Measurements from ENCODE around the gene ALG8. TPM values are rescaled to one million over a fixed set of nuclear protein-coding genes. Genes with fewer than 3 reads are reported as not detected.
A peak's percentile ranks its signal among the peaks of the same experiment; 100 is the strongest.
"Not testable (repeated sequence)": the region's sequence is repeated elsewhere in the genome, so short reads cannot be mapped to it uniquely, and the experiment has no call there.

ALG8 gene
- total RNA-seq: 29.4 and 31.4 TPM in 2 replicates

GRCh38 chr11:78139422-78140391 is at the start of gene ALG8:
Gene ALG8, minus strand, starts transcription at chr11:78139626. Its CDS starts 38 bp downstream, at chr11:78139588.
- DNase-seq (ENCODE audit: low read depth, low spot score): peak; percentile 81

- peak; percentile 94 for DNase-seq (ENCODE audit: low read depth, low spot score)
These were observed 49.1 kb upstream of the ALG8 start, which contains the start of the genes KCTD21 and USP35 for GRCh38 chr11:78188286-78189173. Gene KCTD21, minus strand, starts transcription at chr11:78188626. Its CDS starts 14,072 bp downstream, at chr11:78174554. Gene USP35, plus strand, starts transcription at chr11:78188919. Its CDS starts 7,327 bp downstream, at chr11:78196246.

- DNase-seq (ENCODE audit: low read depth, low spot score): no peak
These were observed 48.2 kb upstream of the ALG8 start for GRCh38 chr11:78187366-78188285.

DNA sequence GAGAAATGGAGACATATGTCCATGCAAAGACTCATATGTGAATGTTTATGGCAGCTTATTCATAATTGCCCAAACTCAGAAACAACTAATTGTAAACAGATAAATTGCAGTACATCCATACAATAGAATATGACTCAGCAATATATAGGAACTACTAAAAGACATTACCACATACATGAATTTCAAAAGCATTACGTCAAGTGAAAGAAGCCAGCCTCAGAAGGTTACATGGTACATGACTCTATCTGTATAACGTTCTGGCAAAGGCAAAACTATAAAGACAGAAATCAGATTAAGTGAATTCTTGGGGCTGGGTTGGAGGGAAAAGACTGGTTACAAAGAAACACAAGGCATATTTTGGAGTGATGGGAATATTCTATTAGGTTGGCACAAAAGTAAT is 41.8 kb upstream of the ALG8 start:
- no peak for DNase-seq (ENCODE audit: low read depth, low spot score)

DNA sequence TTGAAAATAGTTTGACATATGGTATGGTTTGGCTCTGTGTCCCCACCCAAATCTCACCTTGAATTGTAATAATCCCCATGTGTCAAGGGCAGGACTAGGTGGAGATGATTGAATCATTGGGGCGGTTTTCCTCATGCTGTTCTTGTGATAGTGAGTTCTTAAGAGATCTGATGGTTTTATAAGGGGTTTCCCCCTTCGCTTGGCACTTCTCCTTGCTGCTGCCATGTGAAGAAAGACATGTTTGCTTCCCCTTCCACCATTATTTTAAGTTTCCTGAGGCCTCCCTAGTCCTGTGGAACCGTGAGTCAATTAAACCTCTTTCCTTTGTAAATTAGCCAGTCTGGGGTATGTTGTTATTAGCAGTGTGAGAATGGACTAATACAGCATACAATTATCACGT is 41.3 kb upstream of the ALG8 start:
- no peak for DNase-seq (ENCODE audit: low read depth, low spot score)

- no peak for DNase-seq (ENCODE audit: low read depth, low spot score)
These were observed 40.1 kb upstream of the ALG8 start for GRCh38 chr11:78179459-78180071.

DNA sequence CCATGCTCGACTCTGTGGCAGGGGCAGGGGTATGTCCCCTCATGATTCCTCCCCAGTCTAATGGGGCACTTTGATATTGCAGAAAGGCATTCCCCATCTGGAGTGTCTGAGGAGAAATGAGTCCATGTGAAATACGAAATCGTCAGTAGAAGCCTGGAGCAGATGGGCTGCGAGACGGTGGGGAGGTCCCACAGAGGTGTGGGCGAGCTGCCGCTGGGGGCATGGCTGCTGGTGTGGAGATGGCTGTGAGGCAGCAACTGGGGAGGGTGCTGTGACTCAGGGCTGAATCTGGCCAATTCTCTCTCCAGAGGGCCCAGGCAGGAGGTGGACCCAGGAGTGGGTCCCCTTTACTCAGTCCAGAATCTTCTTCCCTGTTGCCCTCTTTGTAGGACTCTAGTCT is 37.8 kb upstream of the ALG8 start:
- no peak for DNase-seq (ENCODE audit: low read depth, low spot score)

- DNase-seq (ENCODE audit: low read depth, low spot score): no peak
These were observed 37.2 kb upstream of the ALG8 start for GRCh38 chr11:78176605-78177141.

DNA sequence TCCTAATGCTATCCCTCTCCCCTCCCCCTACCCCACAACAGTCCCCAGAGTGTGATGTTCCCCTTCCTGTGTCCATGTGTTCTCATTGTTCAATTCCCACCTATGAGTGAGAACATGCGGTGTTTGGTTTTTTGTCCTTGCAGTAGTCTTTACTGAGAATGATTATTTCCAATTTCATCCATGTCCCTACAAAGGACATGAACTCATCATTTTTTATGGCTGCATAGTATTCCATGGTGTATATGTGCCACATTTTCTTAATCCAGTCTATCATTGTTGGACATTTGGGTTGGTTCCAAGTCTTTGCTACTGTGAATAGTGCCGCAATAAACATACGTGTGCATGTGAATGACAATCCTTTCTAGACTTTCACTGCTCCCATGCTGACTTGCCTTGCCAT is 36.4 kb upstream of the ALG8 start:
- not testable (repeated sequence) for DNase-seq (ENCODE audit: low read depth, low spot score)

- DNase-seq (ENCODE audit: low read depth, low spot score): no peak
These were observed 32.5 kb upstream of the ALG8 start for GRCh38 chr11:78171951-78172350.

DNA sequence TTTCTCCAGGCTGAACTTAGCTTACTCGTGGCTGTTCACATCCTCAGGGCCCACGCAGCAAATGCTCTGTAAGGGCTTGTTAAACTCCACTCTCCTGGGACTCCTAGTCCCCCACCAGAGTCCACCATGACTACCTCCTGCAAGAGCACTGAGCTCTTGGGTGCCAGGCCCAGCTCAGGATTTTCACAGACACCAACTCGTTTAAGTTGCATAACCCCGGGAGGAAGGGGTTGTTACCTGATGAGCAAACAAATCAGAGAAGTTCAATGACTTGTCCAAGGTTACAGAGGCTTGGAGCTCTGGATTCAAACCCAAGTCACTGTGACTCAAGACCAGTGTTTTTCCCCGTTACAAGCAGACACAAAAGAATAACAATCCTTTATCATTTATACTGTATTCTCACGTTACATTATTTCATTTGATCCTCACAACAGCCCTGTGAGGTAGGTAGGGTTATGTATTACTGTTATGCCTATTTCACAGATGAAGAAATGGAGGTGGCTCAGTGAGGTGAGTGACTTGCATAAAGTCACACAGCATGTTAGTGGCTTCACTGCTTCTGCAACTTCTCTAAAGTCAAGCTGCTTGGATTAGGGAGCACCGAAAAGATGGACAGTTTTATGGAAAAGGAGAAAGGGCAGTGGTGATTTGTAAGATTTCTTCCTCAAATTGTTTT is 31.6 kb upstream of the ALG8 start:
- DNase-seq (ENCODE audit: low read depth, low spot score): no peak

- no peak for DNase-seq (ENCODE audit: low read depth, low spot score)
These were observed 31.0 kb upstream of the ALG8 start for GRCh38 chr11:78170413-78170812.

DNA sequence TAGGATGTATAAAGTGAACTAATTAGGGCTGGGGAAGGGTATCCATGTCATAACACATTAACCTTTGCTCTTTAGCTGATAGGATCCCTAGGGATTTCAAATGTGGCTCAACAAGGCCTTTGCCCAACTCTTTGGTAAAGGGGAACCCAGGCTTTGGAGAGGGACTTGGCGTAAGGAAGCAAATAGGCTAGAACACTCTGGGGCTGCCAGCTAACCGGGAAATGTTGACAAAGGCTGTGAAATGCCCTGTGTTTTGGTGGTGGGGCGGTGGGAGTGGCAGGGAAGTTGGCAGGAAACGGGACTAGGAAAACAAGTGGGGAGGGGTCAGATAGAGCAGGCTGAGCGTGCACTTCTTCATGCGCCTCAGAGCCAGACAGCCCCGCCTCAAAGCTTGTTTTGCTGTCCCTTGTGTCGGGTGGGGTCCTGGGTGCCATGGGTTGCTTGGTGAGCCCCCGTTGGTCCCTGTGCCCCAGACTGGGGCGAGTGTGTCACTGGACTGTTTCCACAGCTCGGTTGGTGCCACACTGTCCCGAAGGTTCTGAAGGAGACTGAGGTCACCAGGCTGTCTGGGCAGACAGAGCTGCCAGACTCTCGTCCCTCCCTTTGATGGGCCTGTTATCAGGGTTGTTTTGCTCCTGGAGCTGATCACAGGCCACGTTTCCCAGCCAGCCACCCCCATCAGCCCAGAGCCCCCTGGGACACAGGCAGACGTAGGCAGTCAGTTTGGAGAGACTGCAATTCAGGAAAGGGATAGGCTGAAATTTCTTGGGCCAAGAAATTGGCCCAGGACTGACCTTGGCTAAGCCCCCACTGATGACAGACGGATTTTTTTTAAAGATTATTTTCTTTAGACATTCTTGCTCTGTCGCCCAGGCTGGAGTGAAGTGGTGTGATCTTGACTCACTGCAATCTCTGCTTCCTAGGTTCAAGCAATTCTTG is 29.4 kb upstream of the ALG8 start:
- no peak for DNase-seq (ENCODE audit: low read depth, low spot score)

DNA sequence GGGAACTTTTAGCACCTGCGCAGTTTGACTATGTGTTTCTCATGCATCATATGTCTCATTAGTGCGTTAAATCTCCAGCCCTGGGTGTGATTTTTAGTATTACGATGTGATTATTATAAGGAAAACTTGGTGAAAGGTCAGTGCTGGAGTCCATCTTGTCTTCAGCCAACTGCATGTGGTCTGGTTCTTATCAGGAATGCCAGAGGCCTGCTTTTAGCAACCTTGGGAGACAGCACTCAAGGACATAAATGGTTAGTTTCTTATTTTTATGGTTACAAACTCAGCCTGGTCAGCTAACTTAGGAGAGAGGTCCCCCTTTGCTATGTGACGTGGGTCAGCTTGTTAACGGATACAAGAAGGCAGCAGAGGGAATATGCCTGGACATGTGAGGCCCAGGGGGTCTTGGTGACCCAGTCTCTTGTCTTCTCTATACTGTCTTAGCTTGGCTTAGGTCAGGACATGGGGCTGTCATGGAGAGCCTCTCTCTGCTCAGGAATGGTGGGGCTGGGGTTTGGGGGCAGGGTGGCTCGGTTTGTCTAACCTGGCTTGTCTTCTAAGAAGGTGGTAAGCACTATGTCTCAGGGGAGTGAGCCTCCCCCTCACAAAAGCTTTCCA is 27.5 kb upstream of the ALG8 start:
- DNase-seq (ENCODE audit: low read depth, low spot score): no peak

DNA sequence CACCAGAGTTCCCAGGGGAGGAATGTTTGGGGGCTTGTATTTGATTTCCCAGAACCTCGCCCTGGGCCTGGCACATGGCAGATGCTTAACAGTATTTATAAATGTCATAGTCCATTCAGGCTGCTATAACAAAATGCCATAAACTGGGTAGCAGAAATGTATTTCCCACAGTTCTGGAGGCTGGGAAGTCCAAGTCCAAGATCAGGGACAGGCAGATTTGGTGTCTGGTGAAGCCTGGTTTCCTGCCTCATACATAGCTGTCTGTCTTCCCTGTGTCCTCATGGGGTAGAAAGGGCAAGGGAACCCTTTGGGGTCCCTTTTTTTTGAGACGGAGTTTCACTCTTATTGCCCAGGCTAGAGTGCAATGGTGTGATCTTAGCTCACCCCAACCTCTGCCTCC is 25.0 kb upstream of the ALG8 start:
- DNase-seq (ENCODE audit: low read depth, low spot score): no peak

GRCh38 chr11:78163828-78164227 is 24.4 kb upstream of the ALG8 start:
- no peak for DNase-seq (ENCODE audit: low read depth, low spot score)

DNA sequence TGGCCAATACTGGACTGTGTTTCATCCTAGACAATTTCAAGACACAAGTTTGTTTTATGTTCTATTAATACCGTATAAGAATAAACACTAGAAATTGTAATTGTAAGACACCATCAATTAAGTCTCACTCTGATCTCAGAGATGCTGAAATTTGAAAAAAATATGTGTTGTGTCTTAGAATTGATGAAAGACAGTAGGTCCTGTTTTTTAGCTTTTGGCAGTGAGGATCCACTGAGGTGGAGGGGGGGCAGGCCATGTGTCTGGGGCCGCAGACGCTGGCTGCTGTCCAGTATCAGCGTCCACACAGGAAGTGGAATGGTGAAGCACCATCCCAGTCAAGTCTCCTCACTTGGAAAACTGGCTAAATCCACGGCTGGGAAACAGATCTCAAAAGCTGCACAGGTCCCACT is 22.5 kb upstream of the ALG8 start:
- no peak for DNase-seq (ENCODE audit: low read depth, low spot score)

- DNase-seq (ENCODE audit: low read depth, low spot score): no peak
These were observed 21.9 kb upstream of the ALG8 start for GRCh38 chr11:78161346-78161745.

All from pulmonary artery endothelial cell (primary cell).